HL-60 (cell line): Measurements from ENCODE around the gene MKRN2.

Source experiments
- DNase-seq, 2 experiments: peaks; one replicate each; pipeline ENCODE4 v3.0.0-alpha.2; 2010 to 2020; ENCODE audit warnings: low read depth in 1 of 2, low spot score in 1 of 2
- H3K27ac ChIP-seq: fragments of 250-450 bp; sonication (Bioruptor Pico); replicated peaks from 2 replicates; pipeline ENCODE4 v1.5.1; 2020; ENCODE audit warnings: mild to moderate bottlenecking, moderate library complexity
- H3K27me3 ChIP-seq: fragments of 250-450 bp; sonication (Bioruptor Pico); 2 replicates; pipeline ENCODE4 v1.5.1; 2021; ENCODE audit warnings: mild to moderate bottlenecking, moderate library complexity; ENCODE audit not compliant: insufficient read depth, poor library complexity, severe bottlenecking
- H3K4me3 ChIP-seq: replicated peaks from 2 replicates; pipeline ENCODE4 v1.5.1; 2011; ENCODE audit warnings: mild to moderate bottlenecking, control low read depth, low read length; ENCODE audit not compliant: insufficient read depth
- CTCF ChIP-seq: IDR thresholded peaks from one replicate; pipeline ENCODE4 v1.5.1; 2011; ENCODE audit warnings: low read length, control low read depth, inconsistent platforms; ENCODE audit not compliant: insufficient read depth
- GABPA ChIP-seq: IDR thresholded peaks from 2 replicates; pipeline ENCODE4 v1.6.1; 2012; ENCODE audit warnings: low read depth
- POLR2AphosphoS5 ChIP-seq: IDR thresholded peaks from 2 replicates; pipeline ENCODE4 v1.6.1; 2012; ENCODE audit warnings: low read depth
- REST ChIP-seq: IDR thresholded peaks from 2 replicates; pipeline ENCODE4 v1.6.1; 2012; ENCODE audit warnings: low read depth; ENCODE audit not compliant: insufficient replicate concordance
- SPI1 ChIP-seq: IDR thresholded peaks from 2 replicates; pipeline ENCODE4 v1.6.1; 2012; ENCODE audit warnings: low read depth, mild to moderate bottlenecking, borderline replicate concordance

MKRN2 gene

GRCh38 chr3:12515631-12516030 is 41.3 kb upstream of the MKRN2 start:
- Histone ChIP-seq H3K4me3 (no peak overlapping the region), H3K27me3 (no peaks in the 10 kb centered on the region), H3K27ac (no peak overlapping the region)
- no peak for DNase-seq
- no peak for TF ChIP-seq CTCF
- no peak for TF ChIP-seq POLR2AphosphoS5
- TF ChIP-seq GABPA, result no peak
- TF ChIP-seq REST, result no peak
- no peak for TF ChIP-seq SPI1

- H3K27me3 ChIP-seq, result no peaks in the 10 kb centered on the region
- H3K4me3 ChIP-seq, result no peak overlapping the region
- DNase-seq, result no peak
- TF ChIP-seq GABPA, result no peak
- TF ChIP-seq POLR2AphosphoS5, result no peak
- TF ChIP-seq SPI1, result no peak
- TF ChIP-seq CTCF, result no peak
- TF ChIP-seq REST, result no peak
- no peak overlapping the region for H3K27ac ChIP-seq
Measured at GRCh38 chr3:12516873-12517272, 40.0 kb upstream of the MKRN2 start.

GRCh38 chr3:12518261-12519028 is 38.4 kb upstream of the MKRN2 start:
- Histone ChIP-seq H3K27ac (no peak overlapping the region), H3K27me3 (no peaks in the 10 kb centered on the region), H3K4me3 (no peak overlapping the region)
- no peak for TF ChIP-seq SPI1
- no peak for TF ChIP-seq REST
- TF ChIP-seq GABPA, result no peak
- no peak for TF ChIP-seq POLR2AphosphoS5
- no peak for TF ChIP-seq CTCF
- no peak for DNase-seq
